ENCODE results near the gene CREBL2.

CREBL2 gene

DNA sequence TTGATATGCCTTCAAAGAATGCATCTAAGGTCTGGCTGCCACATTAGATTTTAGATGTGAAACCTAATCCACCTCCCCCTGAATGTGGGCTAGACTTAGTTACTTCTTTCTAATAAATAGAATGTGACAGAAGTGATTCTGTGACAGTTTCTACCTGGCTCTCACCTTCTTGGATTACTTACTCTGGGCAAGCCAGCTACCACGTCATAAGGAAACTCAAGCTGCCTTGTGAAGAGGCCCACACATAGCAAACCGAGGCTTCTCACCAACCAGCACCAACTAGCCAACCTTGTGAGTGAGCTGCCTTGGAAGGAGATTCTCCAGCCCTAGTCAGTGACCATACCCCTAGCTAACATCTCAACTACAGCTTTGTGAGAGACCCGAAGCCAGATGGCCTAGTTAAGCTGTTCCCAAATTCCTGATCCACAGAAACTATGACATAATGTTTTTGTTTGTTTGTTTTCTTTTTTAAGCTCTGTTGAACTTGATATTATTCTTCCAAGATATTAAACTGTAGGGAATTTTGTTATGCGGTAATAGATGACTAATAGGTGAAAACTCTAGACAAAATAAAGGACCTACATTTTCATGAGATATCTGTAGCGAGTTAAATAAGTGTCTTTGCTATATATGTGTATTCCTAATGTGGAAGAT is 78.1 kb downstream of the CREBL2 start:
- H3K4me1 Mint-ChIP-seq (ENCODE audit: low read depth) = peaks cover 19% of the 10 kb centered on the region
- no peaks in the 10 kb centered on the region for H3K27me3 Mint-ChIP-seq
- no peak overlapping the region for H3K4me3 Mint-ChIP-seq
- H3K9me3 Mint-ChIP-seq (ENCODE audit: low read depth) = no peaks in the 10 kb centered on the region
- no peak overlapping the region for H3K27ac Mint-ChIP-seq
- no peaks in the 10 kb centered on the region for H3K36me3 Mint-ChIP-seq

DNA sequence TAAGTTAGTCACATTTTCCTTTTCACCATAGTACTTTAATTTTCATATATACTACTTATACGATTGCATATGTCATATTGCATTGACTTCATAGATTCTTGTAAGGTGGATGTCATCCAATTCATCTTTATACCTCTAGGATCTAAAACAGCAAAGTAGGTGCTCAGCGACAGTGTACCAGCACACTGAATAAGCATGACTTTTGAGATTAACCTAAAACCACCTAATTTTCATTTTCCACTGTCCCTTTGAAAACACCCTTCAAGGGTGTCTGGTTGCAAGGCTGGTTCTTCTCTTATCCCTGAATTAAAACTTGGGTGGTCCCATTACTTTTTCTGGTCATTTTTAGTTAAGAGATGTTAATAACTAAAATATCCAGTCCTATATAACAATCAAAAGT is 79.9 kb downstream of the CREBL2 start:
- Mint-ChIP-seq H3K27me3 (no peaks in the 10 kb centered on the region), H3K9me3 (ENCODE audit: low read depth) (no peaks in the 10 kb centered on the region), H3K4me1 (ENCODE audit: low read depth) (peaks cover 26% of the 10 kb centered on the region), H3K27ac (no peak overlapping the region), H3K36me3 (no peaks in the 10 kb centered on the region), H3K4me3 (no peak overlapping the region)

- Mint-ChIP-seq H3K27me3 (no peaks in the 10 kb centered on the region), H3K27ac (no peak overlapping the region), H3K36me3 (no peaks in the 10 kb centered on the region), H3K9me3 (ENCODE audit: low read depth) (no peaks in the 10 kb centered on the region), H3K4me1 (ENCODE audit: low read depth) (peaks cover 42% of the 10 kb centered on the region), H3K4me3 (no peak overlapping the region)
Observed at GRCh38 chr12:12693111-12693671, 81.5 kb downstream of the CREBL2 start.

All from activated naive CD8-positive, alpha-beta T cell (primary cell).